Measurements from ENCODE around the gene ANKFN1. TPM values are rescaled to one million over a fixed set of nuclear protein-coding genes. Genes with fewer than 3 reads are reported as not detected.
A peak's percentile ranks its signal among the peaks of the same experiment; 100 is the strongest.

ANKFN1 gene
- 0.52 and 1.4 TPM in 2 replicates for total RNA-seq (2014; rRNA removed; shearing (Covaris generic))

- DNase-seq (ENCODE audit: low read depth) = peak; percentile 64
These were observed at the start of gene ANKFN1 for GRCh38 chr17:56152874-56153602. ANKFN1 (plus strand) TSS chr17:56153475; CDS start chr17:56212668, 59,193 bp downstream.

- DNase-seq (ENCODE audit: low read depth) = no peak
These were observed 44.4 kb upstream of the ANKFN1 start for GRCh38 chr17:56108811-56109284.

- no peak for DNase-seq (ENCODE audit: low read depth)
These were observed 43.4 kb upstream of the ANKFN1 start for GRCh38 chr17:56109836-56110235.

- no peak for DNase-seq (ENCODE audit: low read depth)
These were observed 42.7 kb upstream of the ANKFN1 start for GRCh38 chr17:56110463-56111135.

GRCh38 chr17:56111706-56112485 is 41.4 kb upstream of the ANKFN1 start:
- DNase-seq (ENCODE audit: low read depth) = peak; percentile 76

GRCh38 chr17:56113486-56113885 is 39.8 kb upstream of the ANKFN1 start:
- peak; percentile 26 for DNase-seq (ENCODE audit: low read depth)

- no peak for DNase-seq (ENCODE audit: low read depth)
These were observed 38.8 kb upstream of the ANKFN1 start for GRCh38 chr17:56114469-56114868.

- no peak for DNase-seq (ENCODE audit: low read depth)
These were observed 34.1 kb upstream of the ANKFN1 start for GRCh38 chr17:56119191-56119590.

GRCh38 chr17:56119936-56120335 is 33.3 kb upstream of the ANKFN1 start:
- DNase-seq (ENCODE audit: low read depth) = no peak

GRCh38 chr17:56121191-56122051 is 31.9 kb upstream of the ANKFN1 start:
- peak; percentile 15 for DNase-seq (ENCODE audit: low read depth)

- DNase-seq (ENCODE audit: low read depth) = peak; percentile 89
These were observed 27.1 kb upstream of the ANKFN1 start for GRCh38 chr17:56125830-56126819.

- no peak for DNase-seq (ENCODE audit: low read depth)
These were observed 23.2 kb upstream of the ANKFN1 start for GRCh38 chr17:56130026-56130425.

GRCh38 chr17:56130631-56131030 is 22.6 kb upstream of the ANKFN1 start:
- DNase-seq (ENCODE audit: low read depth) = no peak

- DNase-seq (ENCODE audit: low read depth) = peak; percentile 40
These were observed 21.8 kb upstream of the ANKFN1 start for GRCh38 chr17:56131431-56131830.

- DNase-seq (ENCODE audit: low read depth) = no peak
These were observed 17.0 kb upstream of the ANKFN1 start for GRCh38 chr17:56136301-56136700.

- peak; percentile 59 for DNase-seq (ENCODE audit: low read depth)
These were observed 12.0 kb upstream of the ANKFN1 start for GRCh38 chr17:56141046-56141839.

- peak; percentile 93 for DNase-seq (ENCODE audit: low read depth)
These were observed 10.9 kb upstream of the ANKFN1 start for GRCh38 chr17:56142325-56142724.

- peak; percentile 36 for DNase-seq (ENCODE audit: low read depth)
These were observed 10.5 kb upstream of the ANKFN1 start for GRCh38 chr17:56142781-56143180.

GRCh38 chr17:56144223-56144622 is 9.1 kb upstream of the ANKFN1 start:
- no peak for DNase-seq (ENCODE audit: low read depth)

All from M059J (cell line).